NB4 (cell line): ENCODE data around the gene TAT.

ENCODE experiments used
- DNase-seq: peaks from one replicate; pipeline ENCODE4 v3.0.0; 2010; ENCODE audit warnings: low read depth
- H3K4me3 ChIP-seq: one replicate; pipeline ENCODE4 v1.5.1; 2011; ENCODE audit warnings: mild to moderate bottlenecking, low read depth, low read length, moderate library complexity
- CTCF ChIP-seq: IDR thresholded peaks from one replicate; pipeline ENCODE4 v1.5.1; 2012; ENCODE audit warnings: low read depth, low read length
- MAX ChIP-seq: IDR thresholded peaks from 2 replicates; pipeline ENCODE4 v1.6.1; 2011; ENCODE audit warnings: low read depth, low read length
- MYC ChIP-seq: IDR thresholded peaks from 2 replicates; pipeline ENCODE4 v1.6.1; 2011; ENCODE audit warnings: low read depth, low read length
- POLR2A ChIP-seq: IDR thresholded peaks from 2 replicates; pipeline ENCODE4 v1.6.1; 2011; ENCODE audit warnings: mild to moderate bottlenecking; ENCODE audit not compliant: insufficient read length; ENCODE audit errors: extremely low read depth

Gene TAT

DNA sequence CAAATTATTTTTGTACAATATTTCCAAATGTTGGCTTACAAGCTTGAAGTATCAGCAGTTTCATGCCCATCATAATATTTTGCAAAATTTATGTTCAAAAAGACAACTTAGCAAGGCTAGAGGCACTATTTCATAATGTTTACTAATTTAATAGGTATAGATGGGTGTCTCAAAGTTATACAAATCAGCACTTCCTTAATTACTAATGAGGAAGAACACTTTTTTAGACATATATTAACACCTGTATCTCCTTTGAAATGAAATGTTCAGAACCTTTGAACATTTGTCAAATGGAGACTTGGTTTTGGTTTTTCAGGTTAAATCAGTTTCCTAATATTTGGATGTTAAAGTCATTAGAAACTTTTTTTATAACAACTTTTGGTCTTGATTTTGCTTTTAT, 2.2 kb downstream of the TAT start:
- DNase-seq = no peak
- TF ChIP-seq CTCF (no peak), MYC (no peak), POLR2A (no peak)

GRCh38 chr16:71573387-71574094, 3.4 kb downstream of the TAT start:
- no peak overlapping the region for H3K4me3 ChIP-seq
- DNase-seq = no peak
- TF ChIP-seq CTCF = no peak
- no peak for TF ChIP-seq MAX
- no peak for TF ChIP-seq POLR2A

More for the DNA sequence above, 2.2 kb downstream of the TAT start:
- no peak overlapping the region for H3K4me3 ChIP-seq

DNA sequence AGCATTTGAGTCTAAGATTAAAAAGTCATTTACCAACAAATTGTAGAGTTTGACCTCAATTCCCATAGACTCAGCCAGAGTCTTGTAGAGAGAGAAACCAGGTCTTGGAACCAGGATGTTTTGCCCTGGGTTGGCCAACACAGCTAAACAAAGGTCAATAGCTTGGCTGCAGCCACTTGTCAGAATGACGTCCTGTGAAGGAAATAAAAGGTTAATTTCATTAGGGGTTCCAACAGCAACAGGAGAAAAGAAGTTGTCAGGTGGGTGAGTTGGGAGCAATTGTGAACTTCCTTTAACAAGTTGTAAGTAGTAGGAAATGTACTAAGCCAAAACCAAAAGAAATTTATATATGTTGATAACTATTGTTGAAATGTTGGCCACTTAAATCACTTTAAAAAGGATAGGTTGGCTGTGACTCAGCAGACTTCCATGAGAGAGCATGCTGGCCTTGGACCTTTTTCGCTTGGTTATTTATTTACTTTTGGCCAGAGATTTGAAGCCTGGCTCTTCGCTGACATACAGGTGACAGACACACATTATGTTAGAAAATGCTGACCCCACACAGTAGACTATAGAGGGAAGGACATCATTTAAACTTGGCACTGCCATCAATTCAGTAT, 4.3 kb downstream of the TAT start:
- TF ChIP-seq MAX (no peak), MYC (no peak), POLR2A (no peak), CTCF (no peak)
- DNase-seq = no peak
- H3K4me3 ChIP-seq = no peak overlapping the region

- H3K4me3 ChIP-seq = no peak overlapping the region
- TF ChIP-seq MAX (no peak), CTCF (no peak), POLR2A (no peak), MYC (no peak)
- no peak for DNase-seq
These were observed 6.7 kb downstream of the TAT start for GRCh38 chr16:71570144-71570543.

- TF ChIP-seq CTCF (no peak), MAX (no peak), MYC (no peak), POLR2A (no peak)
- no peak for DNase-seq
These were observed 7.3 kb downstream of the TAT start for GRCh38 chr16:71569621-71570020.

GRCh38 chr16:71568551-71568950, 8.3 kb downstream of the TAT start:
- no peak overlapping the region for H3K4me3 ChIP-seq
- DNase-seq = no peak
- TF ChIP-seq CTCF (no peak), MYC (no peak), POLR2A (no peak), MAX (no peak)

More at GRCh38 chr16:71569621-71570020, 7.3 kb downstream of the TAT start:
- no peak overlapping the region for H3K4me3 ChIP-seq
